AG10803 (cell line): Measurements from ENCODE around the gene TMEM232.

ENCODE experiments used
- DNase-seq: peaks from one replicate; pipeline ENCODE4 v3.0.0; 2010; ENCODE audit warnings: low read depth
- H3K4me3 ChIP-seq: 2 replicates; pipeline ENCODE4 v1.5.1; 2011; ENCODE audit warnings: mild to moderate bottlenecking, low read length, control low read depth
- CTCF ChIP-seq: conservative IDR thresholded peaks from 2 replicates; pipeline ENCODE4 v1.5.1; 2011; ENCODE audit warnings: mild to moderate bottlenecking, low read length, control low read depth, inconsistent platforms

TMEM232 gene

GRCh38 chr5:110431603-110432002 lies 294.9 kb downstream of the TMEM232 start:
- DNase-seq: no peak
- TF ChIP-seq CTCF: no peak
- no peak overlapping the region for H3K4me3 ChIP-seq

GRCh38 chr5:110414360-110414759 lies 312.1 kb downstream of the TMEM232 start:
- H3K4me3 ChIP-seq: no peak overlapping the region
- DNase-seq: peak; percentile 42
- TF ChIP-seq CTCF: peak; percentile 66

- no peak overlapping the region for H3K4me3 ChIP-seq
- TF ChIP-seq CTCF: no peak
- peak; percentile 20 for DNase-seq
Observed at GRCh38 chr5:110413856-110414255, 312.6 kb downstream of the TMEM232 start.

GRCh38 chr5:110409571-110409970 lies 316.9 kb downstream of the TMEM232 start:
- no peak for TF ChIP-seq CTCF
- no peak for DNase-seq
- no peak overlapping the region for H3K4me3 ChIP-seq

GRCh38 chr5:110402562-110402961 lies 323.9 kb downstream of the TMEM232 start:
- no peak for TF ChIP-seq CTCF
- DNase-seq: no peak
- H3K4me3 ChIP-seq: no peak overlapping the region

DNA sequence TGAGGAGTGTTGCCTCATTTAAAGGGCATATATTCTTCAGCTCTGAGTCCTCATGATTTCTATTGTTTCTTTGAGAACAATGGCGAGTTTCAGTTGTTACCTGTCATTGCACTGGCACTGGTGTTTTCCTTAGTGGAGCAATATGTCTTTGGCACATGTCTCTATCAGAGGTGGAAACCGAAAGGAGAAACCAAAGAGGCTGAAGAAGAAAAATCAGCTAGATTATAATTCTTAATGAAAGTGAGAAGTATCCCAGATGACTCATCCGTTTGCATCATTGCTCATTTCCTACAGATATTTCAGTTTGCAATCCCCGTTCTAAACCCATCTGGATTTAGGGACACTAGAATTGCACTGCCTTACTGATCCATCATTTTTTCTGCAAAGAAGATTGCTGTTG lies 324.6 kb downstream of the TMEM232 start:
- TF ChIP-seq CTCF: no peak
- no peak overlapping the region for H3K4me3 ChIP-seq
- peak; percentile 62 for DNase-seq

DNA sequence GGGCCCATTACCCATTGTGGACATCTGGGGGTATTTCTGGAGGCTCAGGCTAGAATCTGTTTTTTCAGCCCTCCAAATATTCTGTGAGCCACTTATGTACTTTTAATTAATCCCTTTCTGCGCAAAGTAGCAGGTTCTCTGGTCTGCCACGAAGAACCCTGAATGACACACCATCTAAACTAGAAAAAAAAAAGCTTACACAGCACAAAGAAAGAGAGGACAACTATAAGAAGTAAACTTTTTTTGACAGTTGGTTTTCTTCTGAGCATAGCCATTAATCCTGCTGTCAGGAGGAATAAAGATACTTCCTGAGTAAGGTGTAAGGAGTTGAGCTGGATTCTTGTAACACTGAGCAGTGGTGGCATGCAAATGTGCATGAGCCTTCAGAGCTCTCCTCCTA lies 327.5 kb downstream of the TMEM232 start:
- DNase-seq: no peak
- no peak for TF ChIP-seq CTCF
- no peak overlapping the region for H3K4me3 ChIP-seq
